ENCODE measurements around the gene TBX15.

Gene TBX15

DNA sequence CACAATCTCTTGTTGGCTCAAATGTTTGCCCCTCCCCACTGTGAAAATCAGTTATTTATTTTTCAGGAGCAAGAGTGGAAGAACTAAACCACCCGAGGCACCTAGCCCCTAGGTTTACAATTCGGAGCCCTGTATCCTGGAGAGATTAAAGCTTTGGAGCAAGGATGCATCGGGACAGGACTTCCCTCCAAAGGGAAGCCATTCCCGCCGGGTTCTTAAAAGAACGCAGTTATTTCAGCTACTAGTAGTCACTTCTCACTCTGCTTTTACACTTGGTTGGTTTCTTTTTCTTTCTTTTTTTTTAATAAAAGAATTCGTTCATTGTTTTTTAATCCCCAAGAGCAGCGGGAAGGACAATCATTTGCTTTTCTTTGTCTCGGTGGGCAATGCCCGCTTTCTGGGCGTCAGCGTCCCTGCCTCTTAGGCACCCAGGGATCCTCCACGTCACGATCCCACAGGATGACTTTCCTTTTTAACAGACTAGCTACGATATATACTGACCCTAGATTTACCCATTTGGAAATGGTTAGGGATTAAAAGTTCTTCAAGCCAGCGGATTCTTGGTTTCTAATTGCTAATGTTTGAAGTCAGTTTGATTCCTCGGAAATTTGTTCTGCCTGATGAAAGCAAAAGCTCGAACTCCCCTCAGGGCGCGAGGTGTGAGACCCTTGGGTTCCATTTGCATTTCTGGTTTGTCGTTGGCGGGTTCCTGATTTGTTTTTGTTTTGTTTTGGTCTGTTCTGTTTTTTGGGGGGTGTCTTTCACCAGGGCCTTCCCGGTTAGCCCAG is 9.0 kb downstream of the TBX15 start:
- peak overlapping the region; percentile 43 for H3K4me3 ChIP-seq (ENCODE audit: low read depth, low read length)
- TF ChIP-seq, protein P1, sequence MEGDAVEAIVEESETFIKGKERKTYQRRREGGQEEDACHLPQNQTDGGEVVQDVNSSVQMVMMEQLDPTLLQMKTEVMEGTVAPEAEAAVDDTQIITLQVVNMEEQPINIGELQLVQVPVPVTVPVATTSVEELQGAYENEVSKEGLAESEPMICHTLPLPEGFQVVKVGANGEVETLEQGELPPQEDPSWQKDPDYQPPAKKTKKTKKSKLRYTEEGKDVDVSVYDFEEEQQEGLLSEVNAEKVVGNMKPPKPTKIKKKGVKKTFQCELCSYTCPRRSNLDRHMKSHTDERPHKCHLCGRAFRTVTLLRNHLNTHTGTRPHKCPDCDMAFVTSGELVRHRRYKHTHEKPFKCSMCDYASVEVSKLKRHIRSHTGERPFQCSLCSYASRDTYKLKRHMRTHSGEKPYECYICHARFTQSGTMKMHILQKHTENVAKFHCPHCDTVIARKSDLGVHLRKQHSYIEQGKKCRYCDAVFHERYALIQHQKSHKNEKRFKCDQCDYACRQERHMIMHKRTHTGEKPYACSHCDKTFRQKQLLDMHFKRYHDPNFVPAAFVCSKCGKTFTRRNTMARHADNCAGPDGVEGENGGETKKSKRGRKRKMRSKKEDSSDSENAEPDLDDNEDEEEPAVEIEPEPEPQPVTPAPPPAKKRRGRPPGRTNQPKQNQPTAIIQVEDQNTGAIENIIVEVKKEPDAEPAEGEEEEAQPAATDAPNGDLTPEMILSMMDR (IDR thresholded peaks at IDR 0.05; ENCODE audit: low read depth, low read length) = no peak

DNA sequence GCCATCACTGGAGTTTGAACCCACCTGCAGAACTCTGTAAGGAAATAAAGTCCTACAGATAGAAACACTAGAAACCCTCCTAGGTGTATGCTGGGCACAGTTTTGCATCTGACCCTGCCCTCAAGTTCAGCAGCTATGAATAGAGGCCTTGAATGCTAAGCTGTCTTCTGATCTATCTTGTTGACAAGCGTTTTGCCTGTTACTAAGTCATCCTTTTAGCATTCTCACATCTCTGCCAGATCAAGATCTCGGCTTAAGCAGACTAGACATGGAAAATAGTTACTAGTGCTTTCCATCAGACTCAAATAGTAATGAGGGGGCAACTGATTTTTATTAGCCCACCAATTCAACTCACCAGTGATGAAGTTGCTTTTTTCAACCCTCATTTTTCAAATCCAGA is 10.5 kb downstream of the TBX15 start:
- H3K4me3 ChIP-seq (ENCODE audit: low read depth, low read length) = no peak overlapping the region
- TF ChIP-seq, protein P1 (IDR thresholded peaks at IDR 0.05; ENCODE audit: low read depth, low read length) = no peak

DNA sequence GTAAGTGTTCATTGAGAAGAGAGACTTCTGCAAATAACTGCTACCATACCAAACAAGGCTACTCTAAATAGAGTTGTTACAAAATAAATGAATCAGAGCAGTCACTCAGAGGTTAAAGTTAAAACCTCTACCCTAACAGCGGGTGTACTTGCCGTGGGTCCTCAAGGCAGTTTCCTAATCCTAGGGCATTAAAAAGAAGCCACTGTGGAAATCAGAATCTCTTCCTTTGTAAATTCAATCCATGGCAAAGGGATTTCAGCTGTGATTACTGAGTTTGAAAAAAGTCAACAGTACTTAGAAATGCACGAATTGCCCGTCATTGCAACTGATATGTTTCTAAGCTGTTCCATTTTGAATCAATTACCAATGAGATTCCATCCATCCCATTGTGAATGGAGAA is 13.5 kb downstream of the TBX15 start:
- H3K4me3 ChIP-seq (ENCODE audit: low read depth, low read length) = no peak overlapping the region
- TF ChIP-seq, protein P1 (IDR thresholded peaks at IDR 0.05; ENCODE audit: low read depth, low read length) = no peak

DNA sequence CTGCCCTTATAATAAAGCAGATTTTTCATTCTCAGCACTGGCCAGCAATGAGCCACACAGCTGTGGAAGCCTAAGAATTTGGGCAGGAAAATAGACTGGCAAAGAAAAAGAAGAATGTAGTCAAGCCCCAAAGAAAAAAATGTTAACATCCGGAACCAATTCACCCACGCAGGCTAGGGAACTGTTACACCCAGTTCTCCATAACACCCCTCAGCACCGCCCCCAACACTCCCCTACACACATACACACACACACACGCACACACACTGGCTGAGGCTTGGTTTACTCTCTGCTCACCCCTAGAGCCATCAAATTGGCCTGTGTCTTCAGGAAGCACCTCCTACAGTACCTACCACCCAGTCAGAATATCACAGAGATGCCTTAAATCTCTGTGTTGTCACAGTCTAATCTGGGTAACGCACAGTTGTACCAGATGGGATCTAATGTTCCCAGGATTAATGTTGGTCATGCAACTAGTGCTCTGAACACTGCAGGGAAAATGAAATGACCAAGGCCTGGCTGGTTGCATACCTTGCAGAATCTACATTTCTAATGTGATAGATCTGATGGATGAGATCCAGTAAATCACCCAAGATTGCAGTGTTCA is 14.5 kb downstream of the TBX15 start:
- TF ChIP-seq, protein P1 (IDR thresholded peaks at IDR 0.05; ENCODE audit: low read depth, low read length) = no peak
- no peak overlapping the region for H3K4me3 ChIP-seq (ENCODE audit: low read depth, low read length)

DNA sequence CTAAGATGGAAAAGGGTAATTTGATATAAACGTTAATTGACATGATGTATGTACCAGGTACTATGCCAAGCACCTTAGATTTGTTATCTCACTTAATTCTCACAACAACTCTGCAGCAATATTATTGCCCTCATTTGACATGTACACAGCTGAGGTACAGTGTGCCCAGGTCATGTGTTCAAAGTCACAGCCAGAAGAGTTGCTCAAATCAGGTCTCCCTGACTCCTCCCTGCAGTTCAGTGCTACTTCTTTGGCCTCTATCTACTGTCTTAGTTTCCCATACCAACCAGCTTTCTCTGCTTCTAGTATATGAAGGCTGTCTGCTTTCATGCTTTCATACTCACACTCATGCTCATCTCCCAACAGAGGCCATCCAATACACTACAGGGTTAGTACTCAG is 15.1 kb downstream of the TBX15 start:
- no peak overlapping the region for H3K4me3 ChIP-seq (ENCODE audit: low read depth, low read length)
- TF ChIP-seq, protein P1 (IDR thresholded peaks at IDR 0.05; ENCODE audit: low read depth, low read length) = no peak

DNA sequence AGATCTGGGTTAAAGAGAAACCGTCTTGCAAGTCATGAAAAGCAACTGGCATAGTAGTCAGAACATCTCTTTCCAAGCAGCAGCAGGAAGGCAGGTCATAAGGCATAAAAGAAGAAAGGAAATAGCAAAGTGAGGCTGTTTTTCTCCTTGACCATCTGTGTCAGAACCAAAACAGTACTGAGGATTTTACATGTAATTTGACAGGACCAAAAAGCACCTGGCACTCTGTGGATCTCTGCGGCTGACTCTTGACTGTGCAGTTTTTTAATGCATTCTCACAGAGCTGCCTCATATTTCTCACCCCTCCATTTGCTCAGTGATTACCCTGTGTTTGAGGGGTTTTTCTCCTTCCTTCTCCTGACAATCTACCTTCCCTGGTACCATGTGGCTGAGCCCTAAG is 17.7 kb downstream of the TBX15 start:
- no peak overlapping the region for H3K4me3 ChIP-seq (ENCODE audit: low read depth, low read length)
- TF ChIP-seq, protein P1 (IDR thresholded peaks at IDR 0.05; ENCODE audit: low read depth, low read length) = no peak

Measured in WI38 (cell line).